T-helper 1 cell (primary cell): ENCODE measurements around the gene CERS4.
A peak's percentile ranks its signal among the peaks of the same experiment; 100 is the strongest.
"Not testable (repeated sequence)": the region's sequence is repeated elsewhere in the genome, so short reads cannot be mapped to it uniquely, and the experiment has no call there.

Experiments
- DNase-seq, 5 donors: peaks; one replicate each; pipeline ENCODE4 v3.0.0-alpha.2; 2012 to 2020

The CERS4 gene

DNA sequence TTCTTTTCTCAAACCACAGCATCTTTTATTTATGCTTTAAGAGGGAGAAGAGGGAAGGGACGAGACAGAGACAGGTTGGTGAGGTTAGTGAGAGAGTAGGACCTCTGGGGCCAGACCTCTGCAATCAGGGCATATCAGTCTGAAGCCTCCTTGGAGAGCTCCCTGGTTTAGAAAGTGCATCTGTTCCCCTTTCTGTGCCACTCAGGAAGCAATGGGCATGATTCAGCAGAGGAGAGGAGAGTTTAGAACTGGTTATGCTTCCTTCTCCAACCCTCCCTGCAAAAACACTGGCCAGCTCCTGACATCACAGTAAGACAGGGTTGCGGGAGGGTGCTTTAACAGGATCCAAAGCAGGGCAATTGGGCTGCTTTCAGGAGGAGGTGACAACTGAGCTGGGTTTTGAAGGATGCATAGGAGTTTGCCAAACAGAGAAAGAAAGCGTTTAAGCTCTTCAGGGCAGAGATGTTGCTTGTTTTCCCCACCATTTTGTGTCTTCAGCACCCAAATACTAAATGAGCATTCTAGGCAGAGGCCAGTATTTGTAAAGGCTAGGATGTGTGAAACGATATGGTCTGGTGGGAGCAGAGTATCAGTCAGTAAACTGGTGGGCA, 33.1 kb downstream of the CERS4 start:
- no peak for DNase-seq

DNA sequence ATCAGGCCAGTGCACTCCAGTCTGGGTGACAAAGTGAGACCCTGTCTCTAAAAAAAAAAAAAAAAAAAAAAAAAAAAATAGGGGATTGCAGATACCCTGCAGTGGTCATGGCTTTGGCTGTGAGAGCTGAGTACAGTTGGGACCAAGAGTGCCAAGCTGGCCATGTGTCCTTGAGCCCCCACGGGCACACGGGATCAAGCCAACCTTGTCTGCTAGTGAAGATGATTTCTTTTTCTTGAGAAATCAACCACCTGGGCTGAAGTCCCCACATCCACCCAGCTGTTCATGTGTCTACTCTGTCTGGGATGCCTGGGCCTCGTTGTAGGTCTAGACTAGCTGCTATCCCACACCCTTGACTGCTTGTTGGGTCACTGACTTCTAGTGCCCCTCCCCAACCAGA, 34.0 kb downstream of the CERS4 start:
- no peak for DNase-seq

DNA sequence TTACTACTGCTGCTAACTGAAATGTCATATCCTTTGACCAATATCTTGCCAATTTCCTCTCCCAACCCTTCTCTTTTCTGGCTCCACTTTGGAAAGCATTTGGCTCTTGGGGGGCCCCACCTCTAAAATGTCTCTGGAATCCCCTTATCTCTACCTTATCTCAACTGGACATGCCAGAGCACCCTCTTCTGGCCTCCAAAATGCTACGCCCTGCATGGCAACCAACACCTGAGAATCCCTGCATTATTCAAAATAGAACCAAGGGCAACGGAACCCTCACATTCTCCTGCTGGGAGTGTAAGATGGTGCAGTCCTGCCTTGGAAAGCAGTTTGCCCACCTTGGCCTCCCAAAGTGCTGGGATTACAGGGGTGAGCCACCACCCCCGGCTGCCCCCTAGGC, 35.3 kb downstream of the CERS4 start:
- DNase-seq = no peak

DNA sequence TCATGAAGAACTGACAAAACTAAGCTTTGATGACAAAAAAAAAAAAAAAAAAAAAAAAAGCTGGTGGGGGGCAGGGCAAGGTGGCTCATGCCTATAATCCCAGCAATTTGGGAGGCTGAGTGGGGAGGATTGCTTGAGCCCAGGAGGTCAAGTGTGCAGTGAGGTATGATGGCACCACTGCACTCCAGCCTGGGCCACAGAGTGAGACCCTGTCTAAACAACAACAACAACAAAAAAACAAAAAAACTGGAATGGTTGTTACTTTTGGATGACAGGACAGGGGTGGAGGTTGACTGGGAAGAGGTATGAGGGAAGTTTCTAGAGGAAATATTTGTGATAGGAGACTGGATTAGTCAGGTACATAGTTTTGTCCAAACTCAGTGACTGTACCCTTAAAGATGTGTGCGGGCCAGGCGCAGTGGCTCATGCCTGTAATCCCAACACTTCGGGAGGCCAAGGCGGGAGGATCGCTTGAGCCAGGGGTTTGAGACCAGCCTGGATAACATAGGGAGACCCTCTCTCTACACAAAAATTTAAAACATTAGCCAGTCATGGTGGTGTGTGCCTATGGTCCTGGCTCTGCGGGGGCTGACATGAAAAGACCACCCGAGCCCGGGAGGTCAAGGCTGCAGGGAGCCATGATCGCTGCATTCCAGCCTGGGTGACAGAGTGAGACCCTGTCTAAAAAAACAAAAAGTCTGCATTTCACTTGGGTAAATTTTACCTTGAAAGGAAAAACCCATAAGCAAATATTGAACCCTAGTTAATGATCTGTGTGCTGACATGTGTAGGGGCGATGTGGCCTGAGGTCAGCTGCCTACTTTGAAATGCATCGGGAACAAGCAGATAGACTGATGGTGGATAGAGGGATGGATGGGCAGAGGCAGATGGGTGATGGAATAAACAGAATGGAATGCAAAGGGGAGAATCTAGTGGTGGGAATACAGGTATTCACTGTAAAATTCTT, 37.0 kb downstream of the CERS4 start:
- no peak for DNase-seq

- DNase-seq = not testable (repeated sequence)
These were observed 38.1 kb downstream of the CERS4 start for GRCh38 chr19:8247129-8247890.

GRCh38 chr19:8248348-8249328, 39.5 kb downstream of the CERS4 start:
- no peak for DNase-seq

- DNase-seq = no peak
These were observed 41.4 kb downstream of the CERS4 start for GRCh38 chr19:8250596-8250995.

DNA sequence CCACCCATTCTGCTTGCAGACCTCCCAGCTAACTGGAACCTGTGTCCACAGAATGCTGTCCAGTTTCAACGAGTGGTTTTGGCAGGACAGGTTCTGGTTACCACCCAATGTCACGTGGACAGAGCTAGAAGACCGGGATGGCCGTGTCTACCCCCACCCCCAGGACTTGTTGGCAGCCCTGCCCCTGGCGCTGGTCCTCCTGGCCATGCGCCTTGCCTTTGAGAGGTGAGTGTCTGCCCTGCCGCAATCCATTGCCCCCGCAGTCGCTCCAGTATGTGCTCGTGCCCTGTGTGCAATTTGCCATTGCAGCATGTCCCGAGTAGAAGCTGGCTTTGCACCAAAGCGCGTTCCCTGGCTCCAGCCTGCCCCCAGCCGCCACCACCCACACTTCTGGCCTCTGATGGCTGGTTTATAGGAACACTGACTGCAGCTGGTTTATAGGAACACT, 41.9 kb downstream of the CERS4 start:
- DNase-seq = no peak

- peak; percentile 56 to 83 (median 73) for DNase-seq
These were observed 43.9 kb downstream of the CERS4 start for GRCh38 chr19:8252922-8253589.

DNA sequence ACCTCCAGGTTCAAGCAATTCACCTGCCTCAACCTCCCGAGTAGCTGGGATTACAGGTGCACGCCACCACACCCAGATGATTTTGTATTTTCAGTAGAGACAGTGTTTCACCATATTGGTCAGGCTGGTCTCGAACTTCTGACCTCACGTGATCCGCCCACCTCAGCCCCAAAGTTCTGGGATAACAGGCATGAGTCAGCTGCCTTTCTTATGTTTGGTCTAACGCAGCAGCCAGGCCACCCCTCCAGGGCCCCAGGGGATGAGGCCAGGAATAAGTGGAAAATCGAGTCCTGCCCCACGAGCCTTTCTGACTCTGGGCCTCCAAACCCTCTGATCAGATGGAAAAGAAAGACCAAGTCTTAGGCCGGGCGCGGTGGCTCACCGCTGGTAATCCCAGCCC, 44.5 kb downstream of the CERS4 start:
- DNase-seq = no peak

- DNase-seq = no peak
These were observed 45.3 kb downstream of the CERS4 start for GRCh38 chr19:8254286-8255001.

- no peak for DNase-seq
These were observed 46.4 kb downstream of the CERS4 start for GRCh38 chr19:8255426-8256125.

GRCh38 chr19:8256276-8257051, 47.3 kb downstream of the CERS4 start:
- DNase-seq = no peak

DNA sequence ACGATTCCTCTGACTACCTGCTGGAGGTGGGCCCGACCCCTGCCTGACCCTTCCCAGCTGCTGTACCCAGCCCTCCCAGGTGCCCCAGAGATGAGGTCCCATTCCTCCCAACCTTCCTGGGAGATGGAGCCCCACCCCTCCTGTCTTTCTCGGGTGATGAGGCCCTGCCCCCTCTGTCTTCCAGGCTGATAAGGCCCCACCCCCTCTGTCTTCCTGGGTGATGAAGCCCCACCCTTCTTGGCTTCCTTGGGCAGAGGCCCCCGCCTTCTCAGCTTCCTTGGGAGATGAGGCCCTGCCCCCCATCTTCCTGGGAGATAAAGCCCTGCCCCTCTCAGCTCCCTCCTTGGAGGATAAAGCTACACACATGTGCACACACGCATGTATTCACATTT, 47.9 kb downstream of the CERS4 start:
- no peak for DNase-seq

- no peak for DNase-seq
These were observed 50.2 kb downstream of the CERS4 start for GRCh38 chr19:8259142-8259921.

DNA sequence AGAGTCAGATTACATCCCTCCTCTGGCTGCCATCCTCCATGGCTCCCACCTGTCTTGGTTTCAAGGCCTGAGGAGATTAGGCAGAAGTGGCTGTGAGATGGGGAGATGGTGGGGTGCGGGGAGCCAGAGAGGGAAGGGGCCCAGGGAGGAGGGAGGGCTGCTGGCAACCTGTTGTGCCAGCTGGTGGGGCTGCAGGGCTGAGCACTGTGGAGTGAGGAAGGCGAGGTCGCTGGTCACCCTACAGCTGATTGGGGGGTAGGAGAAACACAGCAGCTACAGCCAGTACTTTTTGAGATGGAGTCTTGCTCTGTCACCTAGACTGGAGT, 50.7 kb downstream of the CERS4 start:
- no peak for DNase-seq

GRCh38 chr19:8261347-8261746, 52.2 kb downstream of the CERS4 start:
- DNase-seq = no peak

DNA sequence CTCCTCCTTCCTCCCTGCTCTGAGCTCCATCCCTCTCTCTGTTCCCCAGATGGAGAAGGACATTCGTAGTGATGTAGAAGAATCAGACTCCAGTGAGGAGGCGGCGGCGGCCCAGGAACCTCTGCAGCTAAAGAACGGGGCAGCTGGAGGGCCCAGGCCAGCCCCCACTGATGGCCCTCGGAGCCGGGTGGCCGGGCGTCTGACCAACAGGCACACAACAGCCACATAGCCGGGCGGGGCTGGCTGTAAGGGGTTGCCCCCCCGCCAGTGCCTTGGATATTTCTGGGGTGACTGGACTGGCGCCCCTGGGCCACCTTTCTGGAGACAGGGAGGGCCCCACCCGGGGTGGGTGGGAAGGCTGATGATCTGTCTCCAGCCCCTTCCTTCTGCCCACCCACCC, 52.7 kb downstream of the CERS4 start:
- no peak for DNase-seq

DNA sequence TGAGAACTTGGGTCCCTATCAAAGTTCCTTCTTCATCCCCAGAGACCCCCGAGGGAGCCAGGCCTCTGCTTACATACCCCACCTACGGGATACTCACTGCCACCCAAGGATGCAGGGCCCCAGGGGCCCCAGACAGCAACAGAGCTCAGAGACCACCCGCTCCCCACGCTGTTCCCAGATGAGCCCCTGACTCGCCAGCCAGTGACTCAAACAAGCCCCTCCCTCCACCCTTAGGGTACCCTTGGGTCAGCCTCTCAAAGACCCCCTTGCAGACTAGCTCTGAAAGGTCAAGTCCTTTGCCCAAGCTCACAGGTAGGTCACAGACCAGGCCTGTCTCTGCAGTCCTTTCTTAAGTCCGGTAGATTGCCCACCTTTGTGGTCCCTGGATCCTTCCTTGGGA, 53.3 kb downstream of the CERS4 start:
- DNase-seq = no peak
